HepG2 (cell line): ENCODE data around the gene LDAH. TPM values are rescaled to one million over a fixed set of nuclear protein-coding genes. Genes with fewer than 3 reads are reported as not detected.

Source experiments
- BCL6 ChIP-seq: IDR thresholded peaks from 2 replicates; pipeline ENCODE4 v1.6.1; 2016; ENCODE audit warnings: missing genetic modification reagents, missing compliant biosample characterization
- CEBPB ChIP-seq: IDR thresholded peaks from 2 replicates; pipeline ENCODE4 v1.6.1; 2011; ENCODE audit warnings: low read depth, low read length, improper control_type of control experiment, borderline replicate concordance
- ELF3 ChIP-seq: IDR thresholded peaks from 2 replicates; pipeline ENCODE4 v1.6.1; 2016; ENCODE audit warnings: missing genetic modification reagents, missing compliant biosample characterization
- NFIB ChIP-seq: sonication (generic); formaldehyde crosslinking; IDR thresholded peaks from 2 replicates; pipeline ENCODE4 v1.9.0; 2021; ENCODE audit warnings: missing genetic modification reagents, mild to moderate bottlenecking, borderline replicate concordance
- POGZ ChIP-seq: sonication (generic); formaldehyde crosslinking; IDR thresholded peaks from 2 replicates; pipeline ENCODE4 v1.4.0; 2020; ENCODE audit warnings: mild to moderate bottlenecking, missing genetic modification reagents
- SOX13 ChIP-seq, 3 experiments: fragments of 450-650 bp in 1 of 3; sonication (generic) in 1 of 3; formaldehyde crosslinking in 1 of 3; IDR thresholded peaks in 2 of 3; conservative IDR thresholded peaks in 1 of 3; 2 replicates each; pipeline versions ENCODE4 v1.5.0 to v1.6.1; 2016 to 2020; ENCODE audit warnings: antibody characterized with exemption in 1 of 3, mild to moderate bottlenecking in 1 of 3, missing compliant biosample characterization in 1 of 3, missing genetic modification reagents in 1 of 3, moderate library complexity in 1 of 3
- ZMYM3 ChIP-seq: sonication (generic); formaldehyde crosslinking; IDR thresholded peaks from 2 replicates; pipeline ENCODE4 v1.5.1; 2020; ENCODE audit warnings: mild to moderate bottlenecking, missing genetic modification reagents
- ZNF17 ChIP-seq: sonication (generic); formaldehyde crosslinking; IDR thresholded peaks from 2 replicates; pipeline ENCODE4 v1.5.0; 2020; ENCODE audit warnings: mild to moderate bottlenecking, missing genetic modification reagents
- ZNF546 ChIP-seq: sonication (generic); formaldehyde crosslinking; conservative IDR thresholded peaks from 2 replicates; pipeline ENCODE4 v1.8.1; 2023; ENCODE audit warnings: mild to moderate bottlenecking, missing genetic modification reagents
- ZNF556 ChIP-seq: sonication (generic); formaldehyde crosslinking; IDR thresholded peaks from 2 replicates; pipeline ENCODE4 v1.4.0; 2020; ENCODE audit warnings: mild to moderate bottlenecking, missing genetic modification reagents, borderline replicate concordance
- ZSCAN21 ChIP-seq: sonication (generic); formaldehyde crosslinking; IDR thresholded peaks from 2 replicates; pipeline ENCODE4 v1.8.0; 2022; ENCODE audit warnings: mild to moderate bottlenecking, missing genetic modification reagents, moderate library complexity, borderline replicate concordance
- polyA plus RNA-seq, 8 experiments: library from polyadenylated mRNA; depleted of rRNA in 3 of 8; stranded (reverse) in 7 of 8; unstranded in 1 of 8; fragments of >200 nt; fragmentation: Illumina TruSeq in 4 of 8; extraction: Trizol in 4 of 8; gene quantifications; 2 replicates each; pipeline versions ENCODE4 v1.2.1 to v1.2.3, GENCODE V29; 2011 to 2016; ENCODE audit warnings: low read depth in 4 of 8, missing spikeins in 1 of 8, mixed read lengths in 1 of 8; ENCODE audit not compliant: insufficient read depth in 1 of 8
- total RNA-seq, 5 experiments: library from RNA; depleted of rRNA; stranded (reverse); fragments of >200 nt; fragmentation: Illumina TruSeq; extraction: Trizol; gene quantifications; 2 replicates each; pipeline ENCODE4 v1.2.3, GENCODE V29; 2016; ENCODE audit warnings: low read depth in 1 of 5
- TF ChIP-seq, protein P1 (sequence below), 2 experiments: sonication (generic) in 1 of 2; formaldehyde crosslinking in 1 of 2; IDR thresholded peaks; 2 replicates each; pipeline versions ENCODE4 v1.4.0 to v1.6.1; 2016 to 2020; ENCODE audit warnings: borderline replicate concordance in 1 of 2, low read depth in 1 of 2, mild to moderate bottlenecking in 1 of 2, missing genetic modification reagents in 1 of 2
- TF ChIP-seq, protein P2 (sequence below): sonication (generic); formaldehyde crosslinking; IDR thresholded peaks from 2 replicates; pipeline ENCODE4 v1.4.0; 2020; ENCODE audit warnings: mild to moderate bottlenecking, missing genetic modification reagents
- TF ChIP-seq, protein P3 (sequence below): IDR thresholded peaks from 2 replicates; pipeline ENCODE4 v1.6.1; 2016; ENCODE audit warnings: low read depth

LDAH gene
- total and polyA plus RNA-seq, 2 of the 13 experiments (the other 11 are each of a cell fraction or from before 2014, with no cell fraction given), result 28.8 to 46.2 TPM

DNA sequence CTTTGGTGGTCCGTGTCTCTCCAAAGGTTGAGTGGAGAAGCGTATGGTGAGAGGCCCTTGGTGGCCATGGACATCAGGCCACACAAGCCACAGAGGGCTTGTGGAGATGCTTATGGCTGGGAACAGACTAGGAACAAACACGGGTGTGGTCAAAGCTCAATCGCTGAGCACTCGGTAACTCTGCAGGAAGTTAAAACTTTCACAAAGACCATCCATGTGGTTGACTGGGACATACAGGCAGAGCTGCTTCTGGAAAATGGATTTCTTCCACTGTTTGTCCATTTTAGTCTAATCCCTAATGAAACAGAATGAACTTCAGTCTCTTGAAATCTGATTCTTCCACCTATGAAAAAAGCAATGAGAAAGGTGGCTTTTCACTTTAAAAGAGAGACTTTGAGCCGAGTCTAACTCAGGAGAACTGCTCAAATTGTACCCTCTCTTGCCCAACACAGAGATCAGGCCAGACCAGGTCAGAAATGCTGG is 138.3 kb downstream of the LDAH start (continued):
- TF ChIP-seq, protein P1, sequence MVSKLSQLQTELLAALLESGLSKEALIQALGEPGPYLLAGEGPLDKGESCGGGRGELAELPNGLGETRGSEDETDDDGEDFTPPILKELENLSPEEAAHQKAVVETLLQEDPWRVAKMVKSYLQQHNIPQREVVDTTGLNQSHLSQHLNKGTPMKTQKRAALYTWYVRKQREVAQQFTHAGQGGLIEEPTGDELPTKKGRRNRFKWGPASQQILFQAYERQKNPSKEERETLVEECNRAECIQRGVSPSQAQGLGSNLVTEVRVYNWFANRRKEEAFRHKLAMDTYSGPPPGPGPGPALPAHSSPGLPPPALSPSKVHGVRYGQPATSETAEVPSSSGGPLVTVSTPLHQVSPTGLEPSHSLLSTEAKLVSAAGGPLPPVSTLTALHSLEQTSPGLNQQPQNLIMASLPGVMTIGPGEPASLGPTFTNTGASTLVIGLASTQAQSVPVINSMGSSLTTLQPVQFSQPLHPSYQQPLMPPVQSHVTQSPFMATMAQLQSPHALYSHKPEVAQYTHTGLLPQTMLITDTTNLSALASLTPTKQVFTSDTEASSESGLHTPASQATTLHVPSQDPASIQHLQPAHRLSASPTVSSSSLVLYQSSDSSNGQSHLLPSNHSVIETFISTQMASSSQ (IDR thresholded peaks at IDR 0.05; ENCODE audit: low read depth), result peak; percentile 16; the same call in 1 of the 2 replicates
- TF ChIP-seq, protein P1 (CRISPR knock-in tag; IDR thresholded peaks at IDR 0.05; ENCODE audit: borderline replicate concordance), result peak; percentile 36; the same call in 1 of the 2 replicates
- TF ChIP-seq SOX13 (IDR thresholded peaks at IDR 0.05) (no peak), SOX13 (CRISPR knock-in tag; conservative IDR thresholded peaks at IDR 0.05 in 1 of 2, IDR thresholded peaks at IDR 0.05 in 1 of 2) (peak in 1 of 2 experiments; percentile 91; a peak in 2 of 4 replicates), ZMYM3 (0 out of 2 replicates have a peak, but pooled peaks have one; percentile 48), BCL6 (no peak), NFIB (CRISPR knock-in tag) (no peak), ELF3 (CRISPR knock-in tag) (peak; percentile 63; the same call in 1 of the 2 replicates), POGZ (CRISPR knock-in tag) (peak; percentile 56), ZNF17 (CRISPR knock-in tag) (no peak), ZNF556 (CRISPR knock-in tag) (peak; percentile 33; the same call in 1 of the 2 replicates), ZNF546 (no peak), CEBPB (peak; percentile 74; the same call in 1 of the 2 replicates), ZSCAN21 (CRISPR knock-in tag) (0 out of 2 replicates have a peak, but pooled peaks have one; percentile 26)
- TF ChIP-seq, protein P2, sequence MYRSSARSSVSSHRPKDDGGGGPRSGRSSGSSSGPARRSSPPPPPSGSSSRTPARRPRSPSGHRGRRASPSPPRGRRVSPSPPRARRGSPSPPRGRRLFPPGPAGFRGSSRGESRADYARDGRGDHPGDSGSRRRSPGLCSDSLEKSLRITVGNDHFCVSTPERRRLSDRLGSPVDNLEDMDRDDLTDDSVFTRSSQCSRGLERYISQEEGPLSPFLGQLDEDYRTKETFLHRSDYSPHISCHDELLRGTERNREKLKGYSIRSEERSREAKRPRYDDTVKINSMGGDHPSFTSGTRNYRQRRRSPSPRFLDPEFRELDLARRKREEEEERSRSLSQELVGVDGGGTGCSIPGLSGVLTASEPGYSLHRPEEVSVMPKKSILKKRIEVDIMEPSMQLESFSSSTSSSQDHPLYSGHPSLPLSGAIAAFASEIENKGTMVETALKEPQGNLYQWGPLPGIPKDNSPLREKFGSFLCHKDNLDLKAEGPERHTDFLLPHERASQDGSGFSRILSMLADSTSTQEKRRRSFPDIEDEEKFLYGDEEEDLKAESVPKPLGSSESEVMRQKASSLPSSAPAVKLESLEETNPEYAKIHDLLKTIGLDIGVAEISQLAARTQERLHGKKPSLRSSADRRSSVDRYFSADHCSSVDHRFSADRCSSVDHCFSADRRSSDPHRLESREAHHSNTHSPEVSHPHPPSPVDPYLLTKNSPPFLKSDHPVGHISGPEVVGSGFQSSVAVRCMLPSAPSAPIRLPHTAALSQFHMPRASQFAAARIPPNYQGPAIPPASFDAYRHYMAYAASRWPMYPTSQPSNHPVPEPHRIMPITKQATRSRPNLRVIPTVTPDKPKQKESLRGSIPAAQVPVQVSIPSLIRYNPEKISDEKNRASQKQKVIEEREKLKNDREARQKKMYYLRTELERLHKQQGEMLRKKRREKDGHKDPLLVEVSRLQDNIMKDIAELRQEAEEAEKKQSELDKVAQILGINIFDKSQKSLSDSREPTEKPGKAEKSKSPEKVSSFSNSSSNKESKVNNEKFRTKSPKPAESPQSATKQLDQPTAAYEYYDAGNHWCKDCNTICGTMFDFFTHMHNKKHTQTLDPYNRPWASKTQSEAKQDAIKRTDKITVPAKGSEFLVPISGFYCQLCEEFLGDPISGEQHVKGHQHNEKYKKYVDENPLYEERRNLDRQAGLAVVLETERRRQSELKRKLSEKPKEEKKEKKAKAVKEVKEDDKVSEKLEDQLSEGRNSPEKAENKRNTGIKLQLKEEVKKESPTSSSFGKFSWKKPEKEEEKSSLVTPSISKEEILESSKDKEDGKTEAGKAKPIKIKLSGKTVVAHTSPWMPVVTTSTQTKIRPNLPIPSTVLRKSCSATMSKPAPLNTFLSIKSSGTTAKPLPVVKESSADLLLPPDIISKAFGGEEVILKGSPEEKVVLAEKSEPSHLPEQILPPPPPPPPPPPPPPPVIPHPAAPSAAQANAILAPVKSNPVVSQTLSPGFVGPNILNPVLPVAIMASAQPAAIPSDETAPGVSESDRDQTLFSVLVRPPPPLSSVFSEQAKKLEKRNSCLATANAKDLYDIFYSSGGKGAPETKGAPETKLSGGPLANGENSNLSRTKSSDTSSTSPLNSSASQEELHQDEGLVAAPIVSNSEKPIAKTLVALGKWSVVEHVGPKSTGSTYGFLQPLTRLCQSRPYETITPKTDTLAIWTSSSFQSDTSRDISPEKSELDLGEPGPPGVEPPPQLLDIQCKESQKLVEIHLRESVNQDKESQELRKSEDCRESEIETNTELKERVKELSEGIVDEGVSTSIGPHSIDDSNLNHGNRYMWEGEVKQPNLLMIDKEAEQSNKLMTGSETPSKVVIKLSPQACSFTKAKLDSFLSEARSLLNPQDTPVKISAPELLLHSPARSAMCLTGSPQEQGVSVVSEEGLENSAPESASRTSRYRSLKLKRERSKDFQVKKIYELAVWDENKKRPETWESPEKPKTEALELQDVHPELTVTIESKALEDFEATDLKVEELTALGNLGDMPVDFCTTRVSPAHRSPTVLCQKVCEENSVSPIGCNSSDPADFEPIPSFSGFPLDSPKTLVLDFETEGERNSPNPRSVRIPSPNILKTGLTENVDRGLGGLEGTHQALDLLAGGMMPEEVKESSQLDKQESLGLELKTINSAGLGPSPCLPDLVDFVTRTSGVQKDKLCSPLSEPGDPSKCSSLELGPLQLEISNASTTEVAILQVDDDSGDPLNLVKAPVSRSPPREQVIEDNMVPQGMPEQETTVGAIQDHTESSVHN (CRISPR knock-in tag), result no peak
- TF ChIP-seq, protein P3, sequence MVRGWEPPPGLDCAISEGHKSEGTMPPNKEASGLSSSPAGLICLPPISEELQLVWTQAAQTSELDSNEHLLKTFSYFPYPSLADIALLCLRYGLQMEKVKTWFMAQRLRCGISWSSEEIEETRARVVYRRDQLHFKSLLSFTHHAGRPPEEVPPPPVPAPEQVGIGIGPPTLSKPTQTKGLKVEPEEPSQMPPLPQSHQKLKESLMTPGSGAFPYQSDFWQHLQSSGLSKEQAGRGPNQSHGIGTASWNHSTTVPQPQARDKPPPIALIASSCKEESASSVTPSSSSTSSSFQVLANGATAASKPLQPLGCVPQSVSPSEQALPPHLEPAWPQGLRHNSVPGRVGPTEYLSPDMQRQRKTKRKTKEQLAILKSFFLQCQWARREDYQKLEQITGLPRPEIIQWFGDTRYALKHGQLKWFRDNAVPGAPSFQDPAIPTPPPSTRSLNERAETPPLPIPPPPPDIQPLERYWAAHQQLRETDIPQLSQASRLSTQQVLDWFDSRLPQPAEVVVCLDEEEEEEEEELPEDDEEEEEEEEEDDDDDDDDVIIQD (CRISPR knock-in tag), result peak; percentile 34; the same call in 1 of the 2 replicates
